Stomach smooth muscle (tissue), 2 donors: Measurements from ENCODE around the gene MSI1.

ENCODE experiments used
- H3K27ac ChIP-seq: one replicate; pipeline ENCODE4 v1.7.0; 2013; ENCODE audit warnings: mild to moderate bottlenecking, low read length, inconsistent platforms
- H3K27me3 ChIP-seq, 2 donors: one replicate each; pipeline ENCODE4 v1.7.0; 2013; ENCODE audit warnings: low read length in 2 of 2; ENCODE audit not compliant: insufficient read depth in 2 of 2, control insufficient read depth in 1 of 2
- H3K36me3 ChIP-seq, 2 donors: one replicate each; pipeline ENCODE4 v1.7.0; 2013; ENCODE audit warnings: low read length in 2 of 2; ENCODE audit not compliant: control insufficient read depth in 2 of 2, insufficient read depth in 2 of 2
- H3K4me1 ChIP-seq: one replicate; pipeline ENCODE4 v1.7.0; 2013; ENCODE audit warnings: low read length; ENCODE audit not compliant: control insufficient read depth, insufficient read depth
- H3K4me3 ChIP-seq, 2 donors: one replicate each; pipeline ENCODE4 v1.7.0; 2013; ENCODE audit warnings: low read length in 2 of 2
- H3K9ac ChIP-seq, 2 donors: one replicate each; pipeline ENCODE4 v1.7.0; 2013; ENCODE audit warnings: low read length in 2 of 2, mild to moderate bottlenecking in 1 of 2
- H3K9me3 ChIP-seq, 2 donors: one replicate each; pipeline ENCODE4 v1.7.0; 2013; ENCODE audit warnings: low read length in 2 of 2; ENCODE audit not compliant: control insufficient read depth in 2 of 2
- donor health status: healthy.
- donor health status: Pancreatic carcinoma.

MSI1 gene

DNA sequence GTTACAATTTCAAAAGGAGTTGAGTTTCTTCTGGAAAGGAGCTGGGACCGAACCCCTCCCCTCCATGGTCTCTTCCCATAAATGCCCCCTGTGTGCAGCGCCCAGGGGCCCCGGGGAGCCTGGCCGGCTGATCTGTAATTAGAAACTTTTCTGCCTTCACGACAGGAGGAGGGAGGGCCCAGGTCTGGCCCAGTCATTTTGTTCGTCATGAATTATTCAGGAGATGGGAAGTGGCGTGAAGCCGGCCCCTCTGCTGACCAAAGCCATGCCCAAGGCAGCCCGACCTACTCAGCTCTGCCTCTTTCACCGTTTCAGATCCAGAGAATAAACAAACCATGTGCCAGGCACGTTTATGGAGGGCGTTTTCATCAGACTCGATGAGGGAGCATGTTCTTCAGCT lies 33.3 kb upstream of the MSI1 start:
- H3K9me3 ChIP-seq = no peaks in the 10 kb centered on the region
- H3K27me3 ChIP-seq = no peaks in the 10 kb centered on the region
- no peak overlapping the region for H3K9ac ChIP-seq
- H3K36me3 ChIP-seq = no peaks in the 10 kb centered on the region
- H3K4me3 ChIP-seq = no peak overlapping the region
- H3K4me1 ChIP-seq = no peaks in the 10 kb centered on the region
- H3K27ac ChIP-seq = no peak overlapping the region

DNA sequence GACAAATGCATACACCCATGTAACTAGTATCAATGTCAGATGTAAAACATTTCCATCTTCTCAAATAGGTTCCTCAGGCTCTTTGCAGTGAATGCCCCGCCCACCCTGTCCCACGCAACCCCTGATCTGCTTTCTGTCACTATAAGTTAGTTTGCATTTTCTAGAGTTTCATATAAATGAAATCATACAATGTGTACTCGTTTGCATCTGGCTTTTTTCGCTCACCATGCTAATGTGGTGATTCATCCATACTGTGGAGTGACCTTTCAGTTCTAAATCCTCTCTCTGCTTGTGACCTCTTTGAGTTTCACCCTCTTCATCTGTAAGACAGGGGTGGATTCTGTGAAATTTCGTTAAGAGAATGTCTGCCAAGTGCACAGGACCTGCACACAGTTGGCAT lies 30.6 kb upstream of the MSI1 start:
- Histone ChIP-seq H3K4me3 (no peak overlapping the region), H3K27ac (no peak overlapping the region), H3K36me3 (no peaks in the 10 kb centered on the region), H3K27me3 (peaks cover 0 to 2% of the 10 kb centered on the region in 2 donors), H3K4me1 (no peaks in the 10 kb centered on the region), H3K9ac (no peak overlapping the region), H3K9me3 (no peaks in the 10 kb centered on the region)

DNA sequence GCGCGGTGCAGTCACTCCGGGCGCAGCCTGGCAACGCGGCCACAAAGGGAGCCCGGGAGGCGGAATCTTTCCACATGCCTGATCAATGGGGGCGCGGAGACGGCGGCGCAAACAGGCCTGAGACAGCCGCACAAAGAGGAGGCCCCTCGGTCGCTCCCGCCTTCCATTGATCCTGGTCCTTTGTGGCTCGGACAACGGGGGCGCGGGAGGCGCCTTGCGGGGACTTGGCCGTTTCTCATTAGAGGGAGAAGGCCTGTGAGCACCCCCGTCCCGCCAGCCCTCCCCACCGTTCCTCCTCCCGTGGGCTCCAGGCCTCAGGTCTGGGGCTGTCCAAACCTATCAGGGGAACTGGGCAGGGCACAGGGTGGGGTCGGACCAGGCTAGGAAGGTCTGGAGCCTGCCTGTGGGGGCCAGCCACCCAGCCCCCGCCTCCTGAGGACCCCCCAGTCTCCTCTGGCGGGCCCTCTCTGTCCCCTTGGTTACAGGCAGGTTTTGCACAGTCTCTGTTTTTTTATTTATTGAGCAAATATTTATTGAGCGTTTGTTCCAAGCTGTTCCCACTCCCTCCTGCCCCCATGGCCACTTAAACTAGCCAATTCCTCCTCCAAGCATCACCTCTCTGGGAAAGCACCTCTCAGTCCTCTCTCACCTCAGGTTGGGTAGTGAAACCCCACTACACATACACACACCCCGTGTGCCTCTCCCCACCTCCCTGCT lies 29.0 kb upstream of the MSI1 start:
- Histone ChIP-seq H3K4me3 (no peak overlapping the region), H3K36me3 (no peaks in the 10 kb centered on the region), H3K27ac (no peak overlapping the region), H3K27me3 (peaks cover 0 to 2% of the 10 kb centered on the region in 2 donors), H3K9me3 (no peaks in the 10 kb centered on the region), H3K4me1 (no peaks in the 10 kb centered on the region), H3K9ac (no peak overlapping the region)

DNA sequence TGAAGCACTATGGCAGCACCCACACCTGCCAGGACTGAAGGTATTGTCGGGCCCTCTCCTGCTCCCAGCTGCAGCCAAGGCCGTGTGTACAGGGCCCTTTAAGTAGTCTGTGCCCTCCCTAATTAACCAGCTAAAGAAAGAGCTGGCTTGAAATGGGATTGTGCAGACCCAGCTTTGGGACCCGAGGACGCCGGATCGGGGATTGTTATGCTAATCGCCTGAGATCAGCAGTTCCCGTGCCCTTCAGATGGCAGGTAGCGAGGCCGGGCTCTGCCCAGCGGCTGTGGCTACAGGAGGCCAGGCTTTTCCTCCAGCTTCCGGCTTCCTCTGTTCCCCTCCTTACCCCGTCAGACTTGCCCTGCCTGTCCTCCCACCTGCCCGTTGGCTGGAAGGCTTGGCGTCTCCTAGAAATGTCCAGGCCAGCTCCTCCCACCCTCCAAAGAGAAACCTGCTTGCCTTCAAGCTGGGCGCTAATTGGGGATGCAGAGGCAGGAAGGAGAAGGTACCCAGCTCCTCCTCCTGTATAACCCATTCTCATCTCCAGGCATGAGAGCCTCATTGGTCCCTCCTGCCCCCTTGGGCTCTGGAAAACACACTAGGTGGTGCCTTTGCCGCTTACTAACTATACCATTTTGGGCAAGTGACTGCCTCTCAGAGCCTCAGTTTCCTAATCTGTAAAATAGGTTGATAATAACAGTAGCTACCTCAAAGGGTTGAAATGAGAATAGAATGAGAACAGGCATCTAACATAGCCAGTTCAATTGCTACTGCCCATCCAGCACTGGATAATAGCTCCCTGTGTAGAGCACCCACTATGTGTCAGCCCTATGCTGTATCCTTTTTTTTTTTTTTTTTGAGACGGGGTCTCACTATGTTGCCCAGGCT lies 25.8 kb upstream of the MSI1 start:
- Histone ChIP-seq H3K9me3 (no peaks in the 10 kb centered on the region), H3K27ac (no peak overlapping the region), H3K27me3 (peaks cover 0 to 2% of the 10 kb centered on the region in 2 donors), H3K9ac (no peak overlapping the region), H3K4me1 (no peaks in the 10 kb centered on the region), H3K4me3 (no peak overlapping the region), H3K36me3 (no peaks in the 10 kb centered on the region)

DNA sequence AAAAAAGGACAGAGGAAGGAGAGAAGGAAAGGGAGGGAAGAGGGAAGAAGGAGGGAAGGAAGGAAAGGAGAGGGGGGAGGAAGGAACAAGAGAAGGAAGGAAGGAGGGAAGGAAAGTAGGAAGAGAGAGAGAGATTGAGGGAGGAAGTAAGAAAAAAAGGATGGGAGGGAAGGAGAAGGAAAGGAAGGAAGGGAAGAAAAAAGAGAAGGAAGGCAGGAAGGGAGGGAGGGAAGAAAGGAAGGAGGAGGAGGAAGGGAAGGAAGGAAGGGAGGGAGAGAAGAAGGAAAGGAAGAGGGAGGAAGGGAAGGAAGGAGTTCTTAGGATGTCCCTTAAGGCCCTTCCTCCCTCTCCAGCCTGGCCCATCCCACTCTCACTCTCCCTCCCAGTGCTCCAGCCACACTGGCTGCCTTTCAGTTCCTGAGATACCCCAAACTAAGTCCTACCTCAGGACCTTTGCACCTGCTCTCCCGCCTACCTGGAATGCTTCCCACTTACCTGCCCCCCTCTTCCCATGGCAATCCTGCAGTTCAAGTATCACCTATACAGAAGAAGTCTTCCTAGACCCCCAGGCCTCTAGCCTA lies 21.7 kb upstream of the MSI1 start:
- H3K27ac ChIP-seq = no peak overlapping the region
- no peak overlapping the region for H3K9ac ChIP-seq
- H3K4me1 ChIP-seq = no peaks in the 10 kb centered on the region
- H3K4me3 ChIP-seq = no peak overlapping the region
- H3K36me3 ChIP-seq = no peaks in the 10 kb centered on the region
- peaks cover 9% of the 10 kb centered on the region in 2 donors for H3K27me3 ChIP-seq
- H3K9me3 ChIP-seq = no peaks in the 10 kb centered on the region

DNA sequence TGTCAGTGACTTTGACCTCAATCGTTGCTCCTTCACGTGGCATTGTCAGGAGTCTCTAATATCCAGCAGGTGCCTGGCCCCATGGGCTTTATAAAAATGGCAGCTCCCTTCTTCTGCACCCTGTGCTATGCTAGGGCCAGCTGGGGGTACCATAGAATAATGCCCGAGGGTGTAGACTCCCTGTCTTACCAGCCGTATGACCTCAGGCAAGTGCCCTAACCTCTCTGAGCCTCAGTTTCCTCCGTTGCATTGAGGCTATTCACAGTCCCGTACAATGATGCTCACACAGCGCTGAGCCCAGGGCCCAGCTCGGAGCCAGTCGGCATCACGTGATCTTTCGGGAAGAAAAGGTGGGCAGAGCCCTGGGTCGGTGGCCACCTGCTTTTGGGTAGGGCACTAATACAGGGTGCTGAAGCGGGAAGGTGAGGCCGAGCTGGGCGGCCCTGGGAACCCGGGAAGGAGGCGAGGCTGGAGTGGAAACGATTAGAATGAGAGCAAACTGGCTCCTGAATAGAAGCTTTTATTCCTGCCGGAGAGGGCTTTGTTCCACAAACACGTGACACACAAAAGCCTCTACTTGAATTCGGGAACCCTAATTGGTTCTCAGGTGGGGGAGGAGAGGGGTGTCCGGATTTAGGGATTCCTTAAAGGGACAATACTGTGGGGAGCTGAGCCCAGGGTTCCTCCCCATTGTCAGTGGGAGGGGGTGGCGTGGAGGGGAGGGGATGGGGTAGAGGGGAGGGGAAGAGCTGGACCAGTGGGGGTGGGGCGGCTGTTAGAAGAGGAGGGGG lies 19.9 kb upstream of the MSI1 start:
- H3K27me3 ChIP-seq = peaks cover 8 to 9% of the 10 kb centered on the region in 2 donors
- no peaks in the 10 kb centered on the region for H3K36me3 ChIP-seq
- no peaks in the 10 kb centered on the region for H3K9me3 ChIP-seq
- no peak overlapping the region for H3K9ac ChIP-seq
- H3K4me3 ChIP-seq = no peak overlapping the region
- H3K27ac ChIP-seq = no peak overlapping the region
- no peaks in the 10 kb centered on the region for H3K4me1 ChIP-seq

DNA sequence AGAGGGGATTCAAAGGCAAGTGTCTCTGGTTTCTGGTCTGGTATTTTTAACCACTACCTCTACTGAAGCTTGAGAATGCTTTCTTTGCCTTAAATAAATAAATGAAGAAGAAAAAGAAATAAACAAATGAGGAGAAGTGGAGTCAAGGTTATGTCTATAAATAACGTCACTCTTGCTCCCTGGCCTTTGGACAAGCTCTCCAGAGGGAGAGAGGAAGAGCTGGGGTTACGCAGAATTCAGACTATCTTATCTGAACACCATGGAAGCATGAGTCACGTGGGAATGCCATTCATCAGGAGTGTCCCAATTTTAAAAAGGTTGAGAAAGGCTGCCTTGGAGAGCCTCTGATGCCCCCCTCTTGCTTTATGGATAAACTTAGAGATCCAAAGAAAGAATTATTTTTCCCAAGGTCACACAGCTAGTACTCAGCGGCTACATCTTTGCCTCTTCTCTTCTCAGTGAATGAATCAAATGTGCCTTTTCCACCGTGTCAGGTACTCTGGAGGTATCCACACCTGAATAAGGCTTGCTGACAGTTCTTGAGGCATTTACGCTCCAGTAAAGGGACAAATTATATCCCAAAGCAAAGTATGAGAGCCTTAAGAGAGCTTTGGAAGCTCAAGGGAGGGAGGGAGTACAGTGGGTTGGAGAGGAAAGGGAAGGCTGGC lies 12.9 kb upstream of the MSI1 start:
- no peak overlapping the region for H3K27ac ChIP-seq
- no peak overlapping the region for H3K9ac ChIP-seq
- H3K9me3 ChIP-seq = no peaks in the 10 kb centered on the region
- H3K36me3 ChIP-seq = no peaks in the 10 kb centered on the region
- no peak overlapping the region for H3K4me3 ChIP-seq
- peaks cover 0 to 6% of the 10 kb centered on the region in 2 donors for H3K27me3 ChIP-seq
- H3K4me1 ChIP-seq = no peaks in the 10 kb centered on the region

DNA sequence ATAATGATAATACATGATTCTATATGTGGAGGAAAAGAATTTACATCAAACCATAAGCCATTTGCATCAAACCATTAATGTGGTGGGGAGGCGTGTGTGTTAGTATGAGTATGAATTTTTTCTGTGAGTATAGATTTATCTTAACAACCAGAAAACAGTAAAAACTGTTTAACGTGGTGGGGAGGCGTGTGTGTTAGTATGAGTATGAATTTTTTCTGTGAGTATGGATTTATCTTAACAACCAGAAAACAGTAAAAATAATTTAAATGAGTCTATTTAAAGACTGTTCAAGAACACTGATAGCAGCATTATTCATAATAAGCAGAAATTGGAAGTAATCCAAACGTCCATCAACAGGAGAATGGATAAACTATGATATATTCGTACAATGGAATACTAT lies 9.1 kb upstream of the MSI1 start:
- Histone ChIP-seq H3K36me3 (no peaks in the 10 kb centered on the region), H3K9me3 (no peaks in the 10 kb centered on the region), H3K9ac (no peak overlapping the region), H3K27me3 (peaks cover 0 to 9% of the 10 kb centered on the region in 2 donors), H3K4me3 (no peak overlapping the region), H3K4me1 (no peaks in the 10 kb centered on the region), H3K27ac (no peak overlapping the region)

DNA sequence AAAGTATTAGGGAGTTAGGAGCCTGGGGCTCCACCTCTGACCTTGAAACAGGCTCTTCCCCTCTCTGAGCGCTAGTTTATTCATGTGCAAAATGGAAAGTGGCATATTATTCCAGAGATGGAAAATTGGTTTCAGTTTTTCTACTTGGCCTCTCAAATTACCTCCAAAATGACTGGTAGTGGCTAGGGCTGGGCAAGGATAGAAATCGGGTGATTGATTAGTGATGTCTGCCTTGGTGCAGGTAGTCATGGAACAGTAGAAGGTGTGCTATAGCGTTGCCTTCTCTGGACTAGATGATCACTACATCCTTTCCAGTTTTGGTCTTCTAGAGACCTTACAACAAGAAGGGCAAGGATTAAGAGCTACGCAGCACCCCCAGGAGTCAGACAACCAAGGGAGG lies 8.6 kb upstream of the MSI1 start:
- no peaks in the 10 kb centered on the region for H3K36me3 ChIP-seq
- H3K9me3 ChIP-seq = no peaks in the 10 kb centered on the region
- peaks cover 3 to 9% of the 10 kb centered on the region in 2 donors for H3K27me3 ChIP-seq
- no peak overlapping the region for H3K9ac ChIP-seq
- H3K27ac ChIP-seq = no peak overlapping the region
- H3K4me1 ChIP-seq = no peaks in the 10 kb centered on the region
- H3K4me3 ChIP-seq = no peak overlapping the region
